HG02884 (cell line): Measurements from ENCODE around the gene LAGE3.

ENCODE experiments used
- ATAC-seq: cut with Tn5 transposase; IDR thresholded peaks from one replicate; pipeline ENCODE4 v1.9.1; 2021; ENCODE audit warnings: mild to moderate bottlenecking, moderate library complexity; ENCODE audit not compliant: unreplicated experiment

LAGE3 gene

DNA sequence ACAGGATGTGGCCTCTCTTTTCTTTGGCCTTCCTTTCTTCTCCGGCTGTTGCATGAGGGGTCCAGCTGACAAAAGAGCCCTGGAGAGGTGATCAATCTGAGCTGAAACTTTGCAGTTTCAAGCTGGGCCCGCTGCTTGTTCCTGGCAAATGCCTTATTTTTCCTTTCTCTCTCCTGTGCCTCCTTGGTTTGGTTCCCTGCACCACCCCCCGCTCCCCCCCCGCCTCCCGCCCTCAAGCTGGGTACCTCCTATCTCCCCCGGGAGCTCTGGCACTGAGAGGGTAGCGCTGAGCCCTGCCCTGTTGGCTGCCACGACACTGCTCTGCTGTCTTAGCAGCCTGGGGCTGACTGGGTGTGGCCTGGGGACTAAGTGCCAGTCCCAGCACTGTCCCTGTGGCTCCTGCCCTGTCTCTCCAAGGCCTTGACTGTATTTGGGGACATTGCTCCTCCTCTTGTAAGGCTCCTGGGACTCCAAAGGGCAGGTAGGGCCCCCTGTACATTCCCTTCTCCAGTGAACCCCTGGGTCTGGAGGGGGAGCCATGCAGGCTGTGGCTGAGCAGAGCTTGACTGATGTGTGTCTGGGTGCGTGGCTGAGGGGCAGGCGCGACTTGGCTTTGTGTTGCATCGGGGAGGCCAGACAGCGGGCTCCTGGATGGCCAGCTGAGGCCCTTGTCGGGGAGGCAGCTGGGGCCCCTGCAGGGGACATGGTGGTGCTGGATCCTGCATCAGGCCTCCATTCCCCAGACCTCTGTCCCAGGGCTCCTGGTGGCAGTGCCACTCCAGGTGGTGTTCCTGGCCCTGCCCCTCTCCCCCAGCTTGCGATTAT lies 19.9 kb downstream of the LAGE3 start:
- no peak for ATAC-seq

DNA sequence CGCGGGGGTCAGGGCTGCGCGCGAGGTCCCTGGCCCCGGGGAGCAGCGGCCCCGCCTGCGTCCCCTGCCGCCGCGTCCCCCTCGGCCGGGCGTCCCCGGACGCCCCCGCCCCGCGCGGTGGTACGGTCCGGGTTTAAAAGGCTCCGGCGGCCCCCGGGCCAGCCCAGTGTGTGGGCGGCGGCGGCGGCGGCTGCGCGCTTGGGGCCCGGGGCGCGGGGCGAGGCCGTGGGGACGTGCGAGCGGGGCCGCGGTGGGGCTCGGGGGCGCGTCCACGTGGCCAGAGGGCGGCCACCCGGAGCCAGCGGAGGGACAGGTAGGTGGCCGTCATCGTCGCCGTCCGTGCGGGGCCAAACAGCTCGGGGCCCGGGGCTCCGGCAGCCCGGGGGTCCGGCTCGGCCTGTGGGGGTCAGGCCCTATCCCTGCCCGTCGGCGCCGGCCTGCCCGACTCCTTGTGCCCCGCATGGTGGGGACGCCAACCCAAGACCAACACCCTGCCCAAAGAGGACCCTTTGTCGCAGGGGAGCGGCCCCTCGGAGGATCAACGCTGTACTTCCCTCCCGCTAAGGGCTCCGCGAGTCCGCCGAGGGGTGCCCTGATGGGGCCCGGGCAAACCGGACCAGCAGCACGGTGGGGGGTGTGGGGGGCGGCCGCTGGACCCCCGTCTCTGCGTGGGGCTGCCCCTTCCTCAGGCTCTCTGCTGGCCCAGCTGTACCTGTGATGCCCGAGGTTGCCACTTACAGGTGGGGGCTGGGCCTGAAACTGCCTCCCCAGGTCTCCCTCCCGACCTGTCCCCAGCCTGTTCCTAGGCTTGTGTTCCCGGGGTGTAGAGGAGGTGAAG lies 20.7 kb downstream of the LAGE3 start, which contains the start of gene PLXNA3:
Gene PLXNA3 (plus strand): TSS at position 166 of the 838 bp plus-strand sequence. CDS start 1,903 bp downstream, outside the sequence.
- peak; percentile 54 for ATAC-seq

DNA sequence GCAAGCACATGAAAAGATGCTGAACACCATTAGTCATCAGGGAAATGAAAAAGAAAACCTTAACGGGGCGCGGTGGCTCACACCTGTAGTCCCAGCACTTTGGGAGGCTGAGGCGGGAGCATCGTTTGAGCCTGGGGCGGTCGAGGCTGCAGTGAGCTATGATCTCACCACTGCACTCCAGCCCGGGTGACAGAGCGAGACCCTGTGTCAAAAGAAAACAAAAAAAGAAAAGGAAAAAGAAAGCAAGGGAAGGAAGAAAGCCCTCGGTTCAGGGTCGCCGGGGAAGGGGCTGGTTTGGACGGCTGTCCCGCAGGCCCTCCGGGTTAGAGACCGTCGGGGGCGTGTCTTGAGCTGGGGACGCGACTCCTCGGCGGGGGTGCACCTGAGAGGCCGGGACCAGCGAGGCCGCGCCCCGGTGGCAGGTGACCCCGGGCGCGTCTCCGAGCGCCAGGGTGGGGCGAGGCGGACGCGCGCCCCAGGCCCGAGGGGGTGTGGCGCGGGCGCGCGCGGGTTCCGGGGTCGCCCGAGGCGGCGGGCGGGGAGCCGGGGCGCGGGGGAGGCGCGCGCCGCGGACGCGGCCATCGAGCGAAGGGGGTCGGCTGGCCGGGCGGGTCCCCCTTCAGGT lies 21.5 kb downstream of the LAGE3 start:
- ATAC-seq, result peak; percentile 54

- ATAC-seq, result no peak
Measured at GRCh38 chrX:154452823-154453222, 26.3 kb downstream of the LAGE3 start.

DNA sequence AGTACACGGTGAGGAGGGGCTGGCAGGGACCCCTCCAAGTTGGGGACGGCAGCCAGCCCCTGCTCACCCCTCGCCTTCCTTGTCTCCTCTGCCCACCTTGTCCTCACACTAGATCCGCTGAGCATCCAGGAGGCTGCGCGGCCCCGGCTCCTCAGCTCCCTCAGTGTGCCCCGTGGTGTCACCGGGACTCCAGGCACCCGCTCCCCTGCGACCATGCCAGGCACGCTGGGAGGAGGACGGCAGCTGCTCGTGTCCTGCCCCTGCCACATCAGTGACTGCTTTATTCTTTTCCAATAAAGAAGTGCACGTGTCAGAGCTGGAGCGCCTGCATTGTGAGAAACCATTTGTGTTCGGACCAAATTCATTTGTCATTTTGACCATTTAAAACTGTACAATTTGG lies 28.8 kb downstream of the LAGE3 start:
- no peak for ATAC-seq

DNA sequence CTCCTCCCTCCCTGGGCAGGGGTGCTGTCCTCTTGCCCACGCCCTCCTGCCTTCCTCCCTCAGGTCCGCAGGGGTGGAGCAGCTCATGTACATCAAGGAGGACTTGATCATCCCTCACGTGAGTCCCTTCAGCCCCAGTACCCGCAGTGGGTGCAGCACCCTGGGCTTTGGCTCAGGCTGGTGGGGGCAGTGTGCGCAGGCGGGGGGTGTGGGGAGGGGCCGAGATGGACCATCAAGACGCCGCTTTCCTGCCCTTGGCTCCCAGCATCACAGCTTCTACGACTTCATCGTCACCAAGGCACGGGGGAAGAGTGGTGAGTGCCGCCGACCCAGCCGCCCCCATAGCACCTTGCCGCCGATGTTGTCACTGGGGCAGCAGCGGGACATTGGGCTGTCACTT lies 29.5 kb downstream of the LAGE3 start:
- no peak for ATAC-seq

GRCh38 chrX:154448484-154448883 lies 30.6 kb downstream of the LAGE3 start:
- no peak for ATAC-seq

DNA sequence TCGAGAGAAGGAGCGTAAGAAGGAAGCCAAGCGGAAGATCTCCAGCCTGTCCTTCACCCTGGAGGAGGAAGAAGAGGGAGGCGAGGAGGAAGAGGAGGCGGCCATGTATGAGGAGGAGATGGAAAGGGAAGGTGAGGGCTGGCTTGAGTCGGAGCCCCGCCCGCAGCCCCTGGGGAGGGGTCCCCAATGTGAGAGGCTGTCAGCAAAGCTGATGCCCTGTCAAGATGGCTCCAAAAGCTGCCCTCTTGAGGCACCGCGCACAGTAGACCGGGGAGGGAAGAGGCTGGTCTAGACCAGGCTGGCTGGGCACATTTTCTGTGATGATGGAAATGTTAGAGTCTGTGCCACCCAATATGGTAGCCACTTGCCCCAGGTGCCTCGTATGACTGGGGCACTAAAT lies 32.7 kb downstream of the LAGE3 start:
- no peak for ATAC-seq

DNA sequence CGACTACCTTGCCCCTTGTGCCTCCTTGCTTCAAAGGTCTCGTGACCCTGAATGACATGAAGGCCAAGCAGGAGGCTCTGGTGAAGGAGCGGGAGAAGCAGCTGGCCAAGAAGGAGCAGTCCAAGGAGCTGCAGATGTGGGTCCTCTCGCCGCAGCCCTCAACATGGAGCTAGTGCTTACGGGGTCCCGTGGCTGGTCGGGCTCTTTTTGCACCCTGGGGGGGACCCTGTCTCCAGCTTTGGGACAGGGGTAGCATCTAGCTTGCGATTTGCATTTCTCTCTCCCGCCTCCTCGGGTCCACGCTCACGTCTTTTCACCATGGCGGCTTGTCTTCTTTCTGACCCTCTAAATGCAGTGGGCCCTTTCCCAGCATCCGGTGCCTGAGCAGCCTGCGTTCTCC lies 33.3 kb downstream of the LAGE3 start:
- ATAC-seq, result no peak

- ATAC-seq, result no peak
Measured at GRCh38 chrX:154444755-154445246, 34.3 kb downstream of the LAGE3 start.

- ATAC-seq, result peak; percentile 66
Measured at GRCh38 chrX:154443992-154444754, 34.9 kb downstream of the LAGE3 start, which contains the start of gene FAM50A. FAM50A (plus strand) TSS chrX:154444141; CDS start chrX:154444236, 95 bp downstream.

DNA sequence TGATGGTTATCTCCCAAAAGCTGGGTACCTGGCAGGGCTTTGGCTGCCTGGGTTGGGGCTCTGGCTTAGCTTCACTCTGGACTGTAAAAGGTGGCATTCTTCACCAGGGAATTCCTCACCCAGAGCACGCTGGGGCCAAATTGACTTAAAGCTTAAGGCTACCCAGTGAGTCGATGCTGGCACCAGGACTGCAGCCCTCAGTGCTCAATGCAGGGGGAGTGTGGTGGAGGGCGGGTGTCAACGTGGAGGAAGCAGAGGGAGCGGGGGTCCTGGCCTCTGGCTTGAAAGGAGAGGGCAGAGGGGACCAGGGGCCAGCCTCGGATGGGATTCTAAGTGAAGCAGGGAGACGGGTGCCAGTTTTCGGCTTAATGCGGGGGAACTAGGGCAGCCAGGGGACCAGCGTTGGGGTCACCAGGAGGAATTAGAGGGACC lies 35.6 kb downstream of the LAGE3 start:
- no peak for ATAC-seq

GRCh38 chrX:154441984-154442707 lies 36.9 kb downstream of the LAGE3 start:
- no peak for ATAC-seq

GRCh38 chrX:154441564-154441963 lies 37.5 kb downstream of the LAGE3 start:
- no peak for ATAC-seq

DNA sequence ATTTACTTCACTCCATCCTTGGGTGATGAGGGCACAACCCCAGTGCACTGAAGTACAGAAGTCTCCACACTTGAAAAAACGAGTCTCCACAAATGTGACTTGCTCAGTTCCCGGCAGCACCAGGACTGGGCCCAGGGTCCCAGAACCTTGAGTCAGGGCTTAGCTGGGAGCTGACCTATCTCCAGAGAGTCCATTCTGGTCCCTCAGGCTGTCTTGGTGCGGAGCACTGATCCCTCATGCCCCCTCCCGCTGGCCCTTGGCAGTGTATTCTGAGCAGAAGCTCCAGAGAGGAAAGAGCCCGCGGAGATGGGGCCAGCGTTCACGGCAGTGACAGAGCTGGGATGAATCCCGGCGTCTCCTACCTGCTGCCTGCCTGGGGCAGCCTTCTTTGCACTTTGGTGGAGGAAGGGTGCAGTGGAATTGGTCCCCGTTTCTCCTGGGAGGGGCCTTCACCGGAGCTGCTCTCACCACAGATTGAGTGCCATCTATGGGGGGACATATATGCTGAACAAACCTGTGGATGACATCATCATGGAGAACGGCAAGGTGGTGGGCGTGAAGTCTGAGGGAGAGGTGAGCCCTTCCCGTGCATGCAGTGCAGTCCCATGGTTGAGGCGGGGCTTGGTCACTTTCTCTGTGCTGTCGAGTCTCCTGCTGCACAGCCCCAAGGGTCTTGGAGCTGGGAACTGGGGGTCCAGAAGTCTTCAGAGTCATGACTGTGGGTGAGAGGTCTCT lies 38.3 kb downstream of the LAGE3 start:
- no peak for ATAC-seq

DNA sequence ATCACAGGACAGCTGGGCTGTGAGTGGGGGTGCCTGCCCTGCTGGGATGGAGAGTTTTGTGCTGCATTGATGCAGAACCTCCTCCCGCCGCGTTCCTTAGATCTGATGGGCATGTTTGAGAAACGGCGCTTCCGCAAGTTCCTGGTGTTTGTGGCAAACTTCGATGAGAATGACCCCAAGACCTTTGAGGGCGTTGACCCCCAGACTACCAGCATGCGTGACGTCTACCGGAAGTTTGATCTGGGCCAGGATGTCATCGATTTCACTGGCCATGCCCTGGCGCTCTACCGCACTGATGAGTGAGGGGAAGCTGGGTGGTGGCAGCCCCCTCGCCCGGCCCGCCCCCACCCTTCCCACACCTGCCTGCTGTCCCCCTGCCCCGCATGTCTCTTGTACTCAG lies 39.2 kb downstream of the LAGE3 start:
- no peak for ATAC-seq

DNA sequence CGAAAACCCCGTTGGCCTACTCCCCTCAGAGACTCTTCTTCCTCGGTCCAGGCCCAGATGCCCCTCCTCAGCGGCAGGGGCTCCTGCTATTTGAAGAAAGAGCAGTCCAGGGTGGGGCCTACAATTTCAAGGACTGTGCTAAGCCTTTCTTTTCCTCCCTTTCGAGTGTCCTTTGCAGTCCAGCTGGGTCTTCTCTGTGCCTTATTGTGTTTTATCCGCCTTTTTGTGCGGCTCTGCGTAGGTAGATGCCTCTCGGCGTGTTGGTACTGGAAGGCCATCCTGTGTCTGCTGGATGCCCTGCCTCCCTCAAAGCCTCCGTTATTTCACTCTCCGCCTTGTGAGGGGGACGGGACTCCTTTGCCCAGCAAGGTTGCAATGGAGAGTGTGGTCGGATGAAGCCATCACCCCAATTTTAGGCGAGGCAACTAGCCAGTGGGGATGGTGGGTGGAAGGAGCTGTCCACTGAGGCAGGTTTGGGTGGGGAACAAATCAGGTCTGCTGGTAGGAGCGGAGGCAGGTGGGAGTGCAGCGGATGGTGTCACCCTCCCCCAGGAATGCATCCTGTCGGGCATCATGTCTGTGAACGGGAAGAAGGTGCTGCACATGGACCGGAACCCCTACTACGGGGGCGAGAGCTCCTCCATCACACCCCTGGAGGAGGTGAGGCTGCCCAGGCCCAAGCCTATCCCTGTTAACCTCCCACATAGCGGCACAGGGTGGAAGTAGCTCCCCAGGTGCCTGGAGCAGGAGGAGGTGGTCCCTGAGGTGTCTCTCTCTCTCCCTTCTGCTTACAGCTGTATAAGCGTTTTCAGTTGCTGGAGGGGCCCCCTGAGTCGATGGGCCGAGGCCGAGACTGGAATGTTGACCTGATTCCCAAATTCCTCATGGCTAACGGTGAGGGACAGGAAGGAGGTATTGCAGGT lies 40.8 kb downstream of the LAGE3 start:
- no peak for ATAC-seq
